GM20000 (cell line): ENCODE results near the gene IFNL1.

ENCODE experiments used
- DNase-seq: peaks from one replicate; pipeline ENCODE4 v3.0.0; 2012; ENCODE audit warnings: low spot score
- TF ChIP-seq, protein P1 (sequence below): IDR thresholded peaks from 2 replicates; pipeline ENCODE4 v1.5.1; 2012; ENCODE audit warnings: mild to moderate bottlenecking, control low read depth; ENCODE audit errors: extremely low read depth, missing control alignments

IFNL1 gene

DNA sequence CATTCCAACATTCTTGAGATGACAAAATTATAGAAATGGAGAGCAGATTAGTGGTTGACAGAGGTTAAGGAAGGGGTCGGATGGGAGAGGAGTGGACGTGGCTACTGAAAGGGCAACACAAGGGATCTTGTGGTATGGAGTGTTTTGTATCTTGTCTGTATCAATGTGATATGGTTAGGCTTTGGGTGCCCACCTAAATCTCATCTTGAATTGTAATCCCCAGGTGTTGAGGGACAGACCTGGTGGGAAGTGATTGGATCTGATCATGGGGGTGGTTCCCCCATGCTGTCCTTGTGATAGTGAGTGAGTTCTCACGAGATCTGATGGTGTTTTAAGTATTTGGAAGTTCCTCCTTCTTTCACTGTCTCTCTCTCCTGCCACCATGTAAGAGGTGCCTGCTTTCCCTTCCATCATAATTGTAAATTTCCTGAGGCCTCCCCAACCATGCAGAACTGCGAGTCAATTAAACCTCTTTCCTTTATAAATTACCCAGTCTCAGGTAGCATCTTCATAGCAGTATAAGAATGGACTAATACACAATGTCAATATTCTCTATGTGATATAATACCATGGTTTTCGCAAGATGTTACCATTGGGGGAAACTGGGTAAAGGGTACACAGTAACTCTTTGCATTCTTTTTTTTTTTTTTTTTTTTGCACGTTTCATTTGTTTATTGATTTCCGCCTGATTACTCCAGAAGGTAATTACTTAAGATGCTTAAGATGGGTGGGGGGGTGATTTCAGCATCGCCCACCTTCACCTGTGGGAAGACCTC is 42.6 kb upstream of the IFNL1 start:
- TF ChIP-seq, protein P1, sequence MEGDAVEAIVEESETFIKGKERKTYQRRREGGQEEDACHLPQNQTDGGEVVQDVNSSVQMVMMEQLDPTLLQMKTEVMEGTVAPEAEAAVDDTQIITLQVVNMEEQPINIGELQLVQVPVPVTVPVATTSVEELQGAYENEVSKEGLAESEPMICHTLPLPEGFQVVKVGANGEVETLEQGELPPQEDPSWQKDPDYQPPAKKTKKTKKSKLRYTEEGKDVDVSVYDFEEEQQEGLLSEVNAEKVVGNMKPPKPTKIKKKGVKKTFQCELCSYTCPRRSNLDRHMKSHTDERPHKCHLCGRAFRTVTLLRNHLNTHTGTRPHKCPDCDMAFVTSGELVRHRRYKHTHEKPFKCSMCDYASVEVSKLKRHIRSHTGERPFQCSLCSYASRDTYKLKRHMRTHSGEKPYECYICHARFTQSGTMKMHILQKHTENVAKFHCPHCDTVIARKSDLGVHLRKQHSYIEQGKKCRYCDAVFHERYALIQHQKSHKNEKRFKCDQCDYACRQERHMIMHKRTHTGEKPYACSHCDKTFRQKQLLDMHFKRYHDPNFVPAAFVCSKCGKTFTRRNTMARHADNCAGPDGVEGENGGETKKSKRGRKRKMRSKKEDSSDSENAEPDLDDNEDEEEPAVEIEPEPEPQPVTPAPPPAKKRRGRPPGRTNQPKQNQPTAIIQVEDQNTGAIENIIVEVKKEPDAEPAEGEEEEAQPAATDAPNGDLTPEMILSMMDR, result no peak

DNA sequence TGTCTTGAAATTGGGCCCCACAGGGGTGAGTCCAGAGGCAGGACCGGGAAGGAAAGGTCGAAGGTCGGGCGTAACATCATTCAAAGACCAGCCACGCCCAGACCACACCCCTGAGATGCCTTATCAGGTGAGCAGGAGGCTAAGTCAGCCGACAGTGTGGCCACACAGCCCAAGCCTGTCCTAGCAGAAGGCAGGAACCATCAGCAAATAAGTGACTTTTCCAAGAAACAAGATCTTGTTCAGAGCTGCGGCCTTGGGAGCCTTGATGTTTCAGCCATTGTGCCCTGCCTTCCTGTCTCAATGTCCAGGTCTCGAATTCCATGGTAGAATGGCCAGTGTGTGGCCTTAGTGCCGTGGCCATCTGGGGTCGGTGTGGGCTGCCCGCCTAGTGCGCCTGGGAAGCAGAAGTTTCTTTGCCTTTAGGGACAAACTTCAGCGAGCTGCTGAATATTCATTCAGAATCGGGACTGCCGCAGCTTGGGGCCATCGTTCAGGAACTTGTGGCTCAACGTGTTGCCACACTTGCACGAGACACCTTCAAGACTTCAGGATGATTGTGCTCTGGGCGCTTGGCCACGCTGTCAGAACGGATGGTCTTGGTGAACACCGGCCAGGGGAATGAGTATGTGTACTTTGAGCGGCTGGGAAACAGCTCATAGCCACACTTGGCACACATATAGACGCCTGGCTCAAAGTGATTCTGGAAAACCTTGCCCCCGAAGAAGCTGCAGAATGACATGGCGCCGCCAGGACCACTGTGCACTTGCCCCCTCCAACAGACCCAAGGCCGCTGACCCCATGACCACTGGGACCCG is 41.5 kb upstream of the IFNL1 start:
- TF ChIP-seq, protein P1, result no peak
- DNase-seq, result no peak

More for the DNA sequence above, 42.6 kb upstream of the IFNL1 start:
- no peak for DNase-seq

DNA sequence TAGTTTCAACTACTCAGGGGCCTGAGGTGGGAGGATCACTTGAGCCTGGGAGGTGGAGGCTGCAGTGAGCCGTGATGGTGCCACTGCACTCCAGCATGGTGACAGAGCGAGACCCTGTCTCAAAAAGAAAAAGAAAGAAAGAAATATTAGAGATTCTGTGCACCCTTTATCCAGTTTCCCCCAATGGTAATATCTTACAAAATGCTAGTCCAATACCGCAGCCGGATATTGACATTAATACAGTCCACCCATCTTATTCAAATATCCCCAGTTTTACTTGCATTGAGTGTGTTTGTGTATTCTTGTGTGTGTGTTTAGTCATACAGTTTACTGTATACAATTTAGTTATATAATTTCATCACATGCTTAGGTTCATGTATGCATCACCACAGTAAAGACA is 39.0 kb upstream of the IFNL1 start:
- TF ChIP-seq, protein P1, result no peak
- DNase-seq, result no peak

DNA sequence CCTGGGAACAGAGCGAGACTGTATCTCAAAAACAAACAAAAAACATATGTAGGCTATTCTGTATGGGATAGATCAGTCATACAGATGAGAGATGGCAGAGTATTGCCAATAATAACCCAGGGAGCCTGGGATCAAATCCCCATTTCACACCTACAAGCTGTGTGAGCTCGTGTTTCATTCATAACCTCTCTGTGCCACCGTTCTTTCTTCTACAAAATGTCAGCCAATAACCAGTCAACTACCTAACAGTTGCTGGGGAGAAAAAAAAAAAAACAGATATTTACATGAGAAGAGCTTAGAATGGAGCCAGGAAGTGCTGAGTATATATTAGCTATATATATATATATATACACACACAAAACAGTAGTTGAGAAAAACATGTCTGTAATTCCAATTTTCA is 34.5 kb upstream of the IFNL1 start:
- TF ChIP-seq, protein P1, result no peak
- no peak for DNase-seq

DNA sequence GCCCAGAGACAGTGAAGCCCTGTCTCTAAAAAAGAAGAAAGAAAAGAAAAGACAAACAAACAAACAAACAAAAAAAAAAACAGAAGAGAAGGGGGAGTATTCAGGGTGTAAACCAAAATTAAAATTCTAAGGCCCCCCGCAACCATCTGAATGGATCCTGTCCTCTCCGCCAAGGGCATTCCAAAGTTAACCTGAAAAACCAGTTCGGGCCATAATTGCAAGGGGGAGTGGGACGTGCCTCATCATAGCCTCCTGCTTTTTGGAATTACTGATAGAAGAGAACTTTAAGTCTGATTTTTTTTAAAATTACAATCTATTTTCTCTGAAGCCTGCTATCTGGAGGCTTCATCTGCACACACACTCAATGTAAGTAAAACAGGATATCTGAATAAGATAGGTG is 33.7 kb upstream of the IFNL1 start:
- no peak for DNase-seq
- TF ChIP-seq, protein P1, result no peak

DNA sequence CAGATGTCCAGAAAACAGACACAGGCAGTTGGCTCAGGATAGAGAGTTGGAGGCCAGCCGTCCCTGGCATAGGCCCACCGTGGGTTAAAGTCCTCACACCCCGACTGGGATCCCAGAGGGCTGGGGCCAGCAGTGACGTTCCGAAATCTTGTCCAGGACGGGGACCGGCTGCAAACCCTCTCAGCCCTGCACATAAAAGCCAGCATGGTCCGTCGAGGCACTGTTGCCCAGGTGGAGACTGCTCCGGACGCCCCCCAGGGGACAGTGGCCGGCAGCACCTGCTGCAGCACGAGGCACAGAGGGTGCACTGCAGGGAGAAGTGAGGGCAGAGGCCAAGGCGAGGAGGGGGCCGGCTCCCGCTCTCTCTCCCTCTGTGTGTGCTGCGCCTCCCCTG is 32.3 kb upstream of the IFNL1 start:
- TF ChIP-seq, protein P1, result no peak
- DNase-seq, result no peak
